Ovary (tissue), 3 donors: ENCODE data around the gene PPP2R5D.

Source experiments
- CTCF ChIP-seq, 3 donors: fragments of 450-650 bp in 2 of 3; fragments of 200-600 bp in 1 of 3; IDR thresholded peaks; one replicate each; pipeline versions ENCODE4 v1.5.1 to v1.8.0; 2016 to 2022; ENCODE audit warnings: antibody characterized with exemption in 3 of 3, mild to moderate bottlenecking in 1 of 3
- EP300 ChIP-seq: sonication (generic); formaldehyde crosslinking; IDR thresholded peaks from one replicate; pipeline ENCODE4 v1.6.1; 2017; ENCODE audit warnings: antibody characterized with exemption
- donor health status: DM: no; HTN: no; CAD: no.

- TF ChIP-seq EP300 (no peak), CTCF (IDR thresholded peaks at IDR 0.05) (no peak)
Observed at GRCh38 chr6:42984001-42984923, at the start of gene PPP2R5D.
